HCT116 (cell line): ENCODE measurements around the gene EVL. TPM values are rescaled to one million over a fixed set of nuclear protein-coding genes. Genes with fewer than 3 reads are reported as not detected.

Experiments used
- ATAC-seq: fragments of 200-7000 bp; cut with Tn5 transposase; 2 replicates; pipeline ENCODE4 v1.9.1; 2020; ENCODE audit warnings: mild to moderate bottlenecking, moderate library complexity
- BruUV-seq: library from RNA; stranded (reverse); fragments of 400-500 nt; replicated peaks from 2 replicates; lab custom pipeline; 2021; lab: Mats Ljungman, UMichigan
- CTCF ChIA-PET: fragments of 300-600 bp; sonication (Branson Sonifier 250); formaldehyde crosslinking; loops from one replicate; lab custom pipeline; 2021; ENCODE audit warnings: antibody characterized with exemption; lab: Charles Lee
- POLR2A ChIA-PET: fragments of 300-600, 350-600 bp; sonication (Branson Sonifier 250); formaldehyde crosslinking; loops from one replicate; lab custom pipeline; 2021; ENCODE audit warnings: antibody characterized with exemption; lab: Charles Lee
- RAD21 ChIA-PET, 2 experiments: fragments of 300-600 bp; sonication (Branson Sonifier 250); formaldehyde crosslinking; loops; one replicate each; lab custom pipeline; 2023; ENCODE audit warnings: low total read pairs in 2 of 2; ENCODE audit not compliant: uncharacterized antibody in 2 of 2, unreplicated experiment in 2 of 2, low non-redundant PET in 1 of 2; lab: Charles Lee
- DNase-seq: peaks from one replicate; pipeline ENCODE4 v3.0.0-alpha.2; 2010; ENCODE audit warnings: low read depth, low spot score
- H2AFZ ChIP-seq: fragments of 200-600 bp; shearing (Covaris generic), sonication (generic); 2 replicates; pipeline ENCODE4 v1.6.1; 2017; ENCODE audit warnings: low read depth, mixed run types, mixed read lengths, antibody characterized with exemption, low read length; ENCODE audit not compliant: poor library complexity, severe bottlenecking
- H3K27ac ChIP-seq: 2 replicates; pipeline ENCODE4 v1.5.1; 2012; ENCODE audit warnings: low read depth, low read length
- H3K27me3 ChIP-seq: fragments of 200-600 bp; sonication (generic); 2 replicates; pipeline ENCODE4 v1.6.1; 2016; ENCODE audit warnings: mixed run types, low read length, mixed read lengths; ENCODE audit not compliant: insufficient read depth
- H3K36me3 ChIP-seq, 2 experiments: fragments of 200-500 bp in 1 of 2; fragments of 200-600 bp in 1 of 2; sonication (Bioruptor generic) in 1 of 2; sonication (generic) in 1 of 2; 2 replicates each; pipeline versions ENCODE4 v1.5.1 to v1.6.1; 2014 to 2016; ENCODE audit warnings: low read length in 2 of 2, inconsistent platforms in 1 of 2, mixed read lengths in 1 of 2, mixed run types in 1 of 2; ENCODE audit not compliant: insufficient read depth in 2 of 2, control insufficient read depth in 1 of 2
- H3K4me1 ChIP-seq, 2 experiments: fragments of 200-600 bp in 1 of 2; sonication (generic) in 1 of 2; 2 replicates each; pipeline versions ENCODE4 v1.5.1 to v1.6.1; 2012 to 2017; ENCODE audit warnings: low read length in 2 of 2, inconsistent platforms in 1 of 2, mild to moderate bottlenecking in 1 of 2, mixed read lengths in 1 of 2, mixed run types in 1 of 2, moderate library complexity in 1 of 2; ENCODE audit not compliant: insufficient read depth in 2 of 2, control insufficient read depth in 1 of 2
- H3K4me2 ChIP-seq: fragments of 200-600 bp; sonication (generic); 2 replicates; pipeline ENCODE4 v1.6.1; 2017; ENCODE audit warnings: mixed run types, low read length, mixed read lengths
- H3K4me3 ChIP-seq, 2 experiments: fragments of 200-600 bp in 1 of 2; sonication (generic) in 1 of 2; replicated peaks in 1 of 2; 2 replicates each; pipeline ENCODE4 v1.5.1; 2011 to 2016; ENCODE audit warnings: low read length in 2 of 2, control low read depth in 1 of 2, low read depth in 1 of 2, mild to moderate bottlenecking in 1 of 2, mixed read lengths in 1 of 2, mixed run types in 1 of 2
- H3K79me2 ChIP-seq: fragments of 200-600 bp; sonication (generic); 2 replicates; pipeline ENCODE4 v1.6.1; 2017; ENCODE audit warnings: mild to moderate bottlenecking, mixed run types, low read length, moderate library complexity, mixed read lengths; ENCODE audit not compliant: insufficient read depth
- H3K9ac ChIP-seq: fragments of 200-600 bp; sonication (generic); 2 replicates; pipeline ENCODE4 v1.6.1; 2016; ENCODE audit warnings: low read length, mixed read lengths
- H3K9me2 ChIP-seq: fragments of 200-600 bp; sonication (generic), shearing (Covaris generic); 2 replicates; pipeline ENCODE4 v1.6.1; 2017; ENCODE audit warnings: mixed run types, mild to moderate bottlenecking, moderate library complexity; ENCODE audit not compliant: insufficient read depth
- H3K9me3 ChIP-seq, 2 experiments: fragments of 200-500 bp in 1 of 2; fragments of 200-600 bp in 1 of 2; sonication (Bioruptor generic) in 1 of 2; sonication (generic) in 1 of 2; 2 replicates each; pipeline ENCODE4 v1.6.1; 2014 to 2017; ENCODE audit warnings: low read length in 2 of 2, mixed read lengths in 2 of 2, inconsistent platforms in 1 of 2, low read depth in 1 of 2, mild to moderate bottlenecking in 1 of 2, mixed run types in 1 of 2, moderate library complexity in 1 of 2; ENCODE audit not compliant: control insufficient read depth in 1 of 2, insufficient read depth in 1 of 2
- H4K20me1 ChIP-seq: fragments of 200-600 bp; sonication (generic), shearing (Covaris generic); 2 replicates; pipeline ENCODE4 v1.6.1; 2017; ENCODE audit warnings: mixed run types, mild to moderate bottlenecking, moderate library complexity; ENCODE audit not compliant: insufficient read depth
- CEBPB ChIP-seq: IDR thresholded peaks from 2 replicates; pipeline ENCODE4 v1.6.1; 2012; ENCODE audit warnings: low read depth
- EGR1 ChIP-seq: IDR thresholded peaks from 2 replicates; pipeline ENCODE4 v1.6.1; 2012; ENCODE audit warnings: low read depth
- EZH2 ChIP-seq: fragments of 200-600 bp; sonication (generic); IDR thresholded peaks from 2 replicates; pipeline ENCODE4 v1.6.1; 2017; ENCODE audit warnings: antibody characterized with exemption, mixed run types
- EZH2phosphoT487 ChIP-seq: fragments of 200-600 bp; IDR thresholded peaks from 2 replicates; pipeline ENCODE4 v1.6.1; 2018; ENCODE audit warnings: antibody characterized with exemption, borderline replicate concordance
- JUND ChIP-seq: IDR thresholded peaks from 2 replicates; pipeline ENCODE4 v1.6.1; 2012
- SIN3A ChIP-seq: IDR thresholded peaks from 2 replicates; pipeline ENCODE4 v1.6.1; 2012; ENCODE audit warnings: low read depth
- SRF ChIP-seq: IDR thresholded peaks from 2 replicates; pipeline ENCODE4 v1.6.1; 2012; ENCODE audit warnings: low read depth
- YY1 ChIP-seq: IDR thresholded peaks from 2 replicates; pipeline ENCODE4 v1.6.1; 2011; ENCODE audit warnings: low read length, low read depth, moderate library complexity, mild to moderate bottlenecking; ENCODE audit not compliant: insufficient replicate concordance; ENCODE audit errors: extremely low read depth
- ZFX ChIP-seq: fragments of 450-650 bp; IDR thresholded peaks from 2 replicates; pipeline ENCODE4 v1.6.1; 2017
- ZNF274 ChIP-seq: fragments of 200-500 bp; sonication (Bioruptor generic); IDR thresholded peaks from 2 replicates; pipeline ENCODE4 v1.6.1; 2014; ENCODE audit warnings: mild to moderate bottlenecking, low read depth, low read length, inconsistent platforms
- intact Hi-C: fragments of 100-400 bp; cut with micrococcal nuclease; formaldehyde crosslinking; loops from 2 replicates; pipeline ENCODE4 v1.10.0; 2022
- total RNA-seq: library from RNA; stranded (reverse); gene quantifications from one replicate; pipeline ENCODE4 v1.2.1, GENCODE V29; 2021; ENCODE audit not compliant: unreplicated experiment
- TF ChIP-seq, protein P1 (sequence below): IDR thresholded peaks from 2 replicates; pipeline ENCODE4 v1.6.1; 2012
- TF ChIP-seq, protein P2 (sequence below), 3 experiments: fragments of 200-600 bp in 1 of 3; sonication (generic) in 1 of 3; IDR thresholded peaks in 2 of 3; conservative IDR thresholded peaks in 1 of 3; 2 replicates each; pipeline ENCODE4 v1.5.1; 2012 to 2017; ENCODE audit warnings: low read depth in 2 of 3, low read length in 2 of 3, antibody characterized with exemption in 1 of 3, borderline replicate concordance in 1 of 3, control low read depth in 1 of 3, mild to moderate bottlenecking in 1 of 3, mixed read lengths in 1 of 3, mixed run types in 1 of 3, moderate library complexity in 1 of 3; ENCODE audit not compliant: insufficient read depth in 1 of 3

EVL gene
- total RNA-seq, 1 experiment from 2014 or later, result 19.9 TPM

DNA sequence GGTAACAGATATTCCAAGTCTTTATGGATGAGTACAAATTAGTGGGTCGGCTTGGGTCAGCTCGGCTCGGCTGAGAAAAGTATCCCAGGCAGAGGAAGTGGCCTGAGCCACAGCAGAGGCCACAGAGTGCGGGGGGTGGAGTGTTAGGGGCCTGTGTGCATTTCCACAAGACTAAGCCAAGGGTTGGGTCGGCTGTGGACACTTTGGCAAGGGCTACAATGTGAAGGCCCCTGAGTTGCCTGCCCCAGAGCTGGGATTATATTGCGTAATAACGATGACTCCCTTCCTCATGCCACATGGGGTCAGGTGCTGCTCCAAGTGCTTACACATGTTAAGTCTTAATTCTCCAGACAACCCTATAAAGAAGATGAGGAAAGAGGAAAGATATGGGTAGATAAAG lies 11.4 kb downstream of the EVL start:
- intact Hi-C loops, result no loop called here
- Histone ChIP-seq H2AFZ (no peak overlapping the region), H3K27me3 (no peaks in the 10 kb centered on the region), H3K9ac (no peak overlapping the region), H3K4me3 (no peak overlapping the region), H3K36me3 (no peaks in the 10 kb centered on the region), H3K27ac (no peak overlapping the region), H3K79me2 (no peaks in the 10 kb centered on the region), H3K9me3 (no peaks in the 10 kb centered on the region), H3K9me2 (no peaks in the 10 kb centered on the region), H3K4me2 (no peak overlapping the region), H3K4me1 (peaks cover 0 to 3% of the 10 kb centered on the region in 2 experiments; a peak in 1 of 4 replicates), H4K20me1 (no peaks in the 10 kb centered on the region)
- TF ChIP-seq, protein P1, sequence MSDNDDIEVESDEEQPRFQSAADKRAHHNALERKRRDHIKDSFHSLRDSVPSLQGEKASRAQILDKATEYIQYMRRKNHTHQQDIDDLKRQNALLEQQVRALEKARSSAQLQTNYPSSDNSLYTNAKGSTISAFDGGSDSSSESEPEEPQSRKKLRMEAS, result no peak
- peak; percentile 56; the same call in 1 of the 2 replicates for TF ChIP-seq CEBPB
- TF ChIP-seq, protein P2, sequence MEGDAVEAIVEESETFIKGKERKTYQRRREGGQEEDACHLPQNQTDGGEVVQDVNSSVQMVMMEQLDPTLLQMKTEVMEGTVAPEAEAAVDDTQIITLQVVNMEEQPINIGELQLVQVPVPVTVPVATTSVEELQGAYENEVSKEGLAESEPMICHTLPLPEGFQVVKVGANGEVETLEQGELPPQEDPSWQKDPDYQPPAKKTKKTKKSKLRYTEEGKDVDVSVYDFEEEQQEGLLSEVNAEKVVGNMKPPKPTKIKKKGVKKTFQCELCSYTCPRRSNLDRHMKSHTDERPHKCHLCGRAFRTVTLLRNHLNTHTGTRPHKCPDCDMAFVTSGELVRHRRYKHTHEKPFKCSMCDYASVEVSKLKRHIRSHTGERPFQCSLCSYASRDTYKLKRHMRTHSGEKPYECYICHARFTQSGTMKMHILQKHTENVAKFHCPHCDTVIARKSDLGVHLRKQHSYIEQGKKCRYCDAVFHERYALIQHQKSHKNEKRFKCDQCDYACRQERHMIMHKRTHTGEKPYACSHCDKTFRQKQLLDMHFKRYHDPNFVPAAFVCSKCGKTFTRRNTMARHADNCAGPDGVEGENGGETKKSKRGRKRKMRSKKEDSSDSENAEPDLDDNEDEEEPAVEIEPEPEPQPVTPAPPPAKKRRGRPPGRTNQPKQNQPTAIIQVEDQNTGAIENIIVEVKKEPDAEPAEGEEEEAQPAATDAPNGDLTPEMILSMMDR (IDR thresholded peaks at IDR 0.05 in 2 of 3, conservative IDR thresholded peaks at IDR 0.05 in 1 of 3; ENCODE audit: borderline replicate concordance in 1 of 3, insufficient read depth in 1 of 3, low read depth in 2 of 3, low read length in 2 of 3), result no peak
- no peak for TF ChIP-seq JUND
- CTCF ChIA-PET, result no interaction called here
- RAD21 ChIA-PET, result no interaction called here
- POLR2A ChIA-PET, result no interaction called here
- BruUV-seq, result no TSS peak
- no peak for ATAC-seq
- DNase-seq, result no peak

DNA sequence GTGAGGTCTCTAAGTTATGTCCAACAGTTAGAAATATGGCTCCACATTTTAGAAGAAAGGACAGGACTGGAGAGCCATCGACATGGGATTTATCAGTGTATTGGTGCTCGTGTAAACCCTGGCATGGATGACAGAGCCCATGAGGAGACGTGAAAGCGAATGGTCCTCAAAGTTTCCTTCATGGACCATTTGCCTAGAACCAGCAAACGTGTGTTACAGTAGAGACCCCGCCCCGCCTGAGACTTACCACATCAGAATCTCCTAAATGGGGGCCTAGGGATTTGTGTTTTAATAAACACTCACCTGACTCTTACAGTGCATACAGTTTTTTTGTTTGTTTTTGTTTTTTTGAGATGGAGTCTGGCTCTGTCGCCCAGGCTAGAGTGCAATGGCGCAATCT lies 12.2 kb downstream of the EVL start:
- Histone ChIP-seq H3K36me3 (no peaks in the 10 kb centered on the region), H3K4me3 (no peak overlapping the region), H3K9me2 (no peaks in the 10 kb centered on the region), H4K20me1 (no peaks in the 10 kb centered on the region), H2AFZ (no peak overlapping the region), H3K27me3 (no peaks in the 10 kb centered on the region), H3K9me3 (no peaks in the 10 kb centered on the region), H3K4me1 (peaks cover 0 to 3% of the 10 kb centered on the region in 2 experiments; a peak in 1 of 4 replicates), H3K9ac (no peak overlapping the region), H3K79me2 (no peaks in the 10 kb centered on the region), H3K27ac (no peak overlapping the region), H3K4me2 (no peak overlapping the region)
- intact Hi-C loops, result no loop called here
- POLR2A ChIA-PET, result no interaction called here
- BruUV-seq, result no TSS peak
- TF ChIP-seq ZFX (no peak), EZH2phosphoT487 (no peak), ZNF274 (no peak), YY1 (no peak), SRF (no peak), EZH2 (no peak), EGR1 (no peak), SIN3A (no peak)
- ATAC-seq, result no peak
- CTCF ChIA-PET, result no interaction called here
- DNase-seq, result no peak
- RAD21 ChIA-PET, result no interaction called here
